Transverse colon (tissue), 4 donors: ENCODE data around the gene AASDH. TPM values are rescaled to one million over a fixed set of nuclear protein-coding genes. Genes with fewer than 3 reads are reported as not detected.

Experiments
- DNase-seq: peaks from one replicate; pipeline ENCODE4 v3.0.0-alpha.2; 2019
- H3K27ac ChIP-seq, 4 donors: fragments of 200-600 bp; sonication (generic); 2 replicates each; pipeline ENCODE4 v1.5.1; 2016 to 2018; ENCODE audit warnings: inconsistent platforms in 4 of 4
- H3K27me3 ChIP-seq: fragments of 200-600 bp; sonication (generic); 2 replicates; pipeline ENCODE4 v1.5.1; 2017; ENCODE audit warnings: inconsistent platforms
- H3K36me3 ChIP-seq, 4 donors: fragments of 200-600 bp; sonication (generic); 2 replicates each; pipeline ENCODE4 v1.5.1; 2017 to 2019; ENCODE audit warnings: inconsistent platforms in 4 of 4
- H3K4me1 ChIP-seq, 4 donors: fragments of 200-600 bp; sonication (generic); 2 replicates each; pipeline ENCODE4 v1.5.1; 2017 to 2020; ENCODE audit warnings: inconsistent platforms in 4 of 4
- H3K4me3 ChIP-seq, 4 donors: fragments of 200-600 bp; sonication (generic); 1 replicate in 1 of 4; 2 replicates in 3 of 4; pipeline versions ENCODE4 v1.5.1 to v1.6.1; 2017 to 2019; ENCODE audit warnings: inconsistent platforms in 4 of 4
- H3K9me3 ChIP-seq, 2 donors: fragments of 200-600 bp; sonication (generic); 2 replicates each; pipeline ENCODE4 v1.5.1; 2017 to 2019; ENCODE audit warnings: inconsistent platforms in 2 of 2
- CTCF ChIP-seq, 5 experiments: fragments of 200-600 bp in 3 of 5; fragments of 450-650 bp in 2 of 5; sonication (generic) in 3 of 5; IDR thresholded peaks; 1 replicate in 2 of 5; 2 replicates in 3 of 5; pipeline ENCODE4 v1.5.1; 2016 to 2017; ENCODE audit warnings: antibody characterized with exemption in 5 of 5, inconsistent platforms in 3 of 5, mild to moderate bottlenecking in 2 of 5, moderate library complexity in 1 of 5
- EP300 ChIP-seq: sonication (generic); formaldehyde crosslinking; IDR thresholded peaks from one replicate; pipeline ENCODE4 v1.6.1; 2017; ENCODE audit warnings: antibody characterized with exemption, low read depth
- POLR2A ChIP-seq: fragments of 450-650 bp; IDR thresholded peaks from one replicate; pipeline ENCODE4 v1.6.1; 2016; ENCODE audit warnings: antibody characterized with exemption, mild to moderate bottlenecking, moderate library complexity
- POLR2AphosphoS5 ChIP-seq, 3 donors: sonication (generic); formaldehyde crosslinking; IDR thresholded peaks; one replicate each; pipeline ENCODE4 v1.6.1; 2016; ENCODE audit warnings: antibody characterized with exemption in 3 of 3
- WGBS, 2 donors: methylation state at CpG; one replicate each; pipeline ENCODE4 v1.1.5; 2018; ENCODE audit warnings: low coverage in 1 of 2; 5-methylcytosine and 5-hydroxymethylcytosine counted together
- in situ Hi-C, 4 donors: fragments of 200-750 bp; cut with MboI; loops; one replicate each; pipeline versions ENCODE4 v1.15.0 to v1.15.1; 2017; ENCODE audit warnings: low sequenced_read_pairs in 3 of 4, low pct_ligation_motif_present in 1 of 4, low pct_unique_long_range_greater_than_20kb in 1 of 4
- intact Hi-C: fragments of 100-400 bp; cut with DNase I; formaldehyde crosslinking; loops from one replicate; pipeline ENCODE4 v1.15.1; 2023; ENCODE audit warnings: low total_unique reads
- small RNA-seq, 4 donors: library from RNA; depleted of rRNA; stranded (forward); fragments of <200 nt; gene quantifications; one replicate each; pipeline ENCODE3, GENCODE V24; 2016
- total RNA-seq, 4 donors: library from RNA; depleted of rRNA; stranded (reverse); fragments of >200 nt; gene quantifications; one replicate each; pipeline ENCODE4 v1.1.0, GENCODE V29; 2016

The AASDH gene
- total RNA-seq, 4 donors from 2014 or later, result 5.0 to 12.3 (median 7.6) TPM

GRCh38 chr4:56296526-56296925 is 90.8 kb downstream of the AASDH start:
- whole genome bisulfite sequencing, 2 donors, result 29 to 51% methylated on average over 1 to 3 of the region's 3 CpGs
- no peaks in the 10 kb centered on the region for H3K27me3 ChIP-seq
- H3K36me3 ChIP-seq, result no peaks in the 10 kb centered on the region
- peaks cover 6 to 19% (median 8%) of the 10 kb centered on the region in 4 donors for H3K4me1 ChIP-seq
- in situ Hi-C loops (no loop called here), intact Hi-C loops (no loop called here)
- H3K9me3 ChIP-seq, result no peaks in the 10 kb centered on the region
- H3K27ac ChIP-seq, result no peak overlapping the region
- no peak for DNase-seq
- no peak overlapping the region for H3K4me3 ChIP-seq
- no peak for TF ChIP-seq CTCF (IDR thresholded peaks at IDR 0.05)
- TF ChIP-seq EP300, result no peak
- TF ChIP-seq POLR2AphosphoS5 (IDR thresholded peaks at IDR 0.05), result no peak
- TF ChIP-seq POLR2A, result no peak

- TF ChIP-seq POLR2A (no peak), POLR2AphosphoS5 (IDR thresholded peaks at IDR 0.05) (no peak), CTCF (IDR thresholded peaks at IDR 0.05) (no peak), EP300 (no peak)
- Histone ChIP-seq H3K27ac (no peak overlapping the region), H3K4me1 (peaks cover 0 to 29% (median 7%) of the 10 kb centered on the region in 4 donors), H3K36me3 (no peaks in the 10 kb centered on the region), H3K9me3 (no peaks in the 10 kb centered on the region), H3K27me3 (no peaks in the 10 kb centered on the region), H3K4me3 (no peak overlapping the region)
- DNase-seq, result no peak
- intact Hi-C loops, result no loop called here
- in situ Hi-C loops, result no loop called here
Measured at GRCh38 chr4:56293121-56293520, 94.2 kb downstream of the AASDH start.

GRCh38 chr4:56289934-56290333 is 97.4 kb downstream of the AASDH start:
- H3K27ac ChIP-seq, result peak overlapping the region; percentile 20 to 64 (median 38)
- DNase-seq, result no peak
- H3K9me3 ChIP-seq, result no peaks in the 10 kb centered on the region
- no peaks in the 10 kb centered on the region for H3K36me3 ChIP-seq
- no peak for TF ChIP-seq POLR2AphosphoS5 (IDR thresholded peaks at IDR 0.05)
- in situ Hi-C loops (no loop called here), intact Hi-C loops (no loop called here)
- peak overlapping the region in 1 of 4 donors; percentile 21 for H3K4me3 ChIP-seq
- 38 to 42% methylated on average over 2 to 5 of the region's 5 CpGs for WGBS, 2 donors
- no peaks in the 10 kb centered on the region for H3K27me3 ChIP-seq
- H3K4me1 ChIP-seq, result peaks cover 0 to 22% (median 5%) of the 10 kb centered on the region in 4 donors

- WGBS, 2 donors, result 64 to 71% methylated on average over 3 of the region's 3 CpGs
Measured at GRCh38 chr4:56288663-56289062, 98.6 kb downstream of the AASDH start.

More at GRCh38 chr4:56288663-56289062, 98.6 kb downstream of the AASDH start:
- in situ Hi-C loops, result no loop called here
- intact Hi-C loops, result no loop called here
- Histone ChIP-seq H3K4me3 (no peak overlapping the region), H3K36me3 (no peaks in the 10 kb centered on the region), H3K9me3 (no peaks in the 10 kb centered on the region), H3K4me1 (peaks cover 0 to 22% (median 5%) of the 10 kb centered on the region in 4 donors), H3K27ac (no peak overlapping the region), H3K27me3 (no peaks in the 10 kb centered on the region)
- TF ChIP-seq POLR2A (no peak), EP300 (no peak), POLR2AphosphoS5 (IDR thresholded peaks at IDR 0.05) (no peak), CTCF (IDR thresholded peaks at IDR 0.05) (no peak)
- no peak for DNase-seq

Small RNA genes within 50 kb of the gene (small RNA-seq; reads per million reads assigned to genes)
- 0 reads per million in 4 donors for gene RNU6-197P

Other genes starting within 250 kb of the AASDH start
- gene PPAT, start 48.1 kb upstream of the AASDH start, total RNA-seq, result 10 to 100 TPM in 1 of 4 donors, 1 to 10 TPM in 2, under 1 TPM in 1; 0.75 to 12.1 (median 4.5) TPM
- 10 to 100 TPM; 11.6 to 60.1 (median 22.9) TPM for gene PAICS, start 48.8 kb upstream of the AASDH start, total RNA-seq
- 10 to 100 TPM; 13.1 to 48.7 (median 33.7) TPM for gene SRP72, start 80.1 kb upstream of the AASDH start, total RNA-seq
- not detected for gene ARL9, start 118.3 kb upstream of the AASDH start, total RNA-seq